ENCODE data around the gene IL15RA. TPM values are rescaled to one million over a fixed set of nuclear protein-coding genes. Genes with fewer than 3 reads are reported as not detected.

Gene IL15RA
- total RNA-seq, 1 experiment from 2014 or later: 4.4 TPM

DNA sequence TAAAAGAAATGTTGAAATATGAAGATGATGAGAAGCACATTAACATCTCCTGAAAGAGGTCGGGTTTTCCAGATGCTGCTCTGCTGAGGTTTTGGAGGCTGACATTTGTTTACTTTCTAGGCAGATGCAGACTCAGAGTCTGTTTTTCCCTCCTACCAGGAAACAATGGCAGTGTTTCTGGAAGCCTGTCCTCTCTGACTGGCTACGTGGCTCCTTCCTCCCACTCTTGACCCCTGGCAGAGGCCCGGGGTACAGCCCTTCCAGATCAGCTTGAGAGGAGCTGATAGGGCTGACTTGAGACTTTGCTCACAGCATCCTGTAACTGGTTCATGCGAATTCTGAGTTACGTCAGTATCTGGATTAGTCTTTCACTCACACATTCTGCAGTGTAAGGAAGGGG lies 41.1 kb upstream of the IL15RA start:
- no peaks in the 10 kb centered on the region for H3K36me3 ChIP-seq (ENCODE audit: low read depth, low read length)
- no peaks in the 10 kb centered on the region for H3F3A ChIP-seq (ENCODE audit: low read length, unreplicated experiment)
- ATAC-seq: no peak
- no peaks in the 10 kb centered on the region for H3K27me3 ChIP-seq (ENCODE audit: low read length)
- H4K20me1 ChIP-seq (ENCODE audit: low read length): no peaks in the 10 kb centered on the region
- BruUV-seq (replicated peaks): no TSS peak
- H3K4me2 ChIP-seq (ENCODE audit: low read length): no peak overlapping the region
- DNase-seq: no peak
- intact Hi-C loops (cut with micrococcal nuclease): loop anchor here (10.0 kb wide), 1 partner anchor 66 kb away; the partner anchor contains the start of gene RBM17
- H3K4me1 ChIP-seq (ENCODE audit: insufficient read depth, low read length): no peaks in the 10 kb centered on the region
- ChIA-PET POLR2A (ENCODE audit: unreplicated experiment) (no interaction called here), CTCF (no interaction called here)
- H3K27ac ChIP-seq (ENCODE audit: low read length): no peak overlapping the region
- H3K4me3 ChIP-seq (ENCODE audit: low read length): no peak overlapping the region
- no peak overlapping the region for H3K9ac ChIP-seq (ENCODE audit: low read length)
- no peaks in the 10 kb centered on the region for H3K9me2 ChIP-seq (replicated peaks; ENCODE audit: low read length)
- no peaks in the 10 kb centered on the region for H3K9me3 ChIP-seq (ENCODE audit: low read length)
- H3K79me2 ChIP-seq (ENCODE audit: low read length): no peaks in the 10 kb centered on the region
- TF ChIP-seq EZH2phosphoT487 (IDR thresholded peaks at IDR 0.05; ENCODE audit: borderline replicate concordance, low read length) (no peak), EZH2 (IDR thresholded peaks at IDR 0.05; ENCODE audit: low read length, unreplicated experiment) (no peak), CTCF (conservative IDR thresholded peaks at IDR 0.05; ENCODE audit: low read depth, low read length) (no peak)
- H2AFZ ChIP-seq (ENCODE audit: low read length): no peak overlapping the region

DNA sequence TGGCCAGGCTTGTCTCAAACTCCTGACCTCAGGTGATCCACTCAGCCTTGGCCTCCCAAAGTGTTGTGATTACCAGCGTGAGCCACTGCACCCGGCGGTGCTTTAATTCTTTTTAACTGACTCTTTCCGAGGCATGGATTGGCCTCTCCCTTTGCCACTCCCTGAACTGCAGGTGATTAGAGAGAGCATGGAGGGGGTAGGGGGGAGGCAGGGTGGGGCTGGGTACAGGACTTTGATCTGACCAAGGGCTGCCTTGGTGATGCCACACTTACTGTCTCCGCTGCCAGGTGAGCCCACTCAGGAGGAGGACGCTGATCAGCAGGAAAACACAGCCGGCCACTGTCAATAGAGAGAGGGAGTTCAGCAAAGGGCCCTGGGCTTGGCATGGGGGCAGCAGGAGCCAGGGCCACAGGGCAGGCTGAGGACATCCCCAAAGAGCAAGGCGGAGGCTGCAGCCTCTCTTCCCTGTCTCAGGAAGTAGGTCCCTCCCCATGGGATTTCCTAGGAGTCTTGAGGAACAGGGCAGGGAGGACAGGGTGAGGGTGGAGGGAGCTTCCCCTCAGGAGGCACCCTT lies 40.5 kb upstream of the IL15RA start:
- no peaks in the 10 kb centered on the region for H3K36me3 ChIP-seq (ENCODE audit: low read depth, low read length)
- H3K9me3 ChIP-seq (ENCODE audit: low read length): no peaks in the 10 kb centered on the region
- no TSS peak for BruUV-seq (replicated peaks)
- H3F3A ChIP-seq (ENCODE audit: low read length, unreplicated experiment): no peaks in the 10 kb centered on the region
- POLR2A ChIA-PET (ENCODE audit: unreplicated experiment): no interaction called here
- no peaks in the 10 kb centered on the region for H3K4me1 ChIP-seq (ENCODE audit: insufficient read depth, low read length)
- TF ChIP-seq CTCF (conservative IDR thresholded peaks at IDR 0.05; ENCODE audit: low read depth, low read length): no peak
- TF ChIP-seq EZH2phosphoT487 (IDR thresholded peaks at IDR 0.05; ENCODE audit: borderline replicate concordance, low read length): no peak
- TF ChIP-seq EZH2 (IDR thresholded peaks at IDR 0.05; ENCODE audit: low read length, unreplicated experiment): no peak
- H3K27ac ChIP-seq (ENCODE audit: low read length): no peak overlapping the region
- no peaks in the 10 kb centered on the region for H3K9me2 ChIP-seq (replicated peaks; ENCODE audit: low read length)
- ATAC-seq: no peak
- H3K4me3 ChIP-seq (ENCODE audit: low read length): no peak overlapping the region
- no peaks in the 10 kb centered on the region for H3K79me2 ChIP-seq (ENCODE audit: low read length)
- no peak for DNase-seq
- H4K20me1 ChIP-seq (ENCODE audit: low read length): no peaks in the 10 kb centered on the region
- no peak overlapping the region for H3K9ac ChIP-seq (ENCODE audit: low read length)
- H2AFZ ChIP-seq (ENCODE audit: low read length): no peak overlapping the region
- CTCF ChIA-PET: no interaction called here
- H3K27me3 ChIP-seq (ENCODE audit: low read length): no peaks in the 10 kb centered on the region
- no peak overlapping the region for H3K4me2 ChIP-seq (ENCODE audit: low read length)
- intact Hi-C loops (cut with micrococcal nuclease): loop anchor here (10.0 kb wide), 1 partner anchor 67 kb away; the partner anchor contains the start of gene RBM17

DNA sequence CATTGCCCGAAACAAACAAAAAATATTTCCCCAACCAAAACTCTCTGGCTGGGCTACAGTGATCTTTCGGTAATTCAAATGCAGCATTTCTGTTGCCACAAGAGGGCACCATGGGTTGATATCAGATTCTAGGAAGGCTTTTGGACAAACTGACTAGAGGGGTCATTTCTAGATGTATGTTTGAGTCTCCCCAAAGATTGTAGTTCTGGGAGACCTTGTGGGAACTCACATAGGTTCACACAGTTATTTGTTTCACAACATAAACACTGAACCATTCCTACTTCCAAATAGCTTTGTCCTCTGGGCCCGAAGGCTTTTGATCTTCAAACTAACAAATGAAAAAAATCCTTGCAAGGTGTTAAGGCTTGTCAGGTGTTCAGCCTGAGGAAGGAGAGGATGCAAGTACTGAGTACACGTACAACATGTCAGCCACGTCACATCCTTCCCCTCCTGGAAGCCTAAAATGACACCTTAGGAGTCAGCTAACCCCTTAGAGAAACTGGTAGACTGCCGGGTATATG lies 37.0 kb upstream of the IL15RA start:
- H4K20me1 ChIP-seq (ENCODE audit: low read length): no peaks in the 10 kb centered on the region
- BruUV-seq (replicated peaks): no TSS peak

More for the DNA sequence above, 37.0 kb upstream of the IL15RA start:
- H3K4me1 ChIP-seq (ENCODE audit: insufficient read depth, low read length): no peaks in the 10 kb centered on the region
- no peaks in the 10 kb centered on the region for H3K9me3 ChIP-seq (ENCODE audit: low read length)
- intact Hi-C loops (cut with micrococcal nuclease): loop anchor here (2.0 to 10.0 kb wide), 3 partner anchors 38 to 70 kb away; partner anchors contain the start of gene RBM17
- H3K4me2 ChIP-seq (ENCODE audit: low read length): peak overlapping the region; percentile 77
- ChIA-PET CTCF (interaction anchor here (0.6 to 1.0 kb wide), 2 partner anchors 124 to 388 kb away, joined by 3 to 5 read pairs; partner anchors contain the start of genes ANKRD16 and FBH1), POLR2A (ENCODE audit: unreplicated experiment) (no interaction called here)
- no peaks in the 10 kb centered on the region for H3F3A ChIP-seq (ENCODE audit: low read length, unreplicated experiment)
- H3K79me2 ChIP-seq (ENCODE audit: low read length): no peaks in the 10 kb centered on the region
- H3K9ac ChIP-seq (ENCODE audit: low read length): no peak overlapping the region
- peak overlapping the region; percentile 40 for H3K4me3 ChIP-seq (ENCODE audit: low read length)
- no peaks in the 10 kb centered on the region for H3K36me3 ChIP-seq (ENCODE audit: low read depth, low read length)
- DNase-seq (peak; percentile 59), ATAC-seq (peak; percentile 81)
- TF ChIP-seq CTCF (conservative IDR thresholded peaks at IDR 0.05; ENCODE audit: low read depth, low read length) (peak; percentile 67), EZH2phosphoT487 (IDR thresholded peaks at IDR 0.05; ENCODE audit: borderline replicate concordance, low read length) (no peak)
- no peak overlapping the region for H3K27ac ChIP-seq (ENCODE audit: low read length)
- H2AFZ ChIP-seq (ENCODE audit: low read length): peak overlapping the region; percentile 61
- H3K9me2 ChIP-seq (replicated peaks; ENCODE audit: low read length): no peaks in the 10 kb centered on the region
- H3K27me3 ChIP-seq (ENCODE audit: low read length): no peaks in the 10 kb centered on the region

Data from PC-3 (cell line).